Ishikawa (cell line): ENCODE results near the gene MLXIP.

Experiments used
- NFIC ChIP-seq: IDR thresholded peaks from 2 replicates; pipeline ENCODE4 v1.6.1; 2012
- TAF1 ChIP-seq: IDR thresholded peaks from 2 replicates; pipeline ENCODE4 v1.6.1; 2012; ENCODE audit warnings: low read depth, mild to moderate bottlenecking
- TCF12 ChIP-seq: IDR thresholded peaks from 2 replicates; pipeline ENCODE4 v1.6.1; 2012; ENCODE audit warnings: low read depth
- TF ChIP-seq, protein P1 (sequence below): IDR thresholded peaks from 2 replicates; pipeline ENCODE4 v1.6.1; 2012
- TF ChIP-seq, protein P2 (sequence below): IDR thresholded peaks from 2 replicates; pipeline ENCODE4 v1.6.1; 2012; ENCODE audit warnings: low read depth, mild to moderate bottlenecking

DNA sequence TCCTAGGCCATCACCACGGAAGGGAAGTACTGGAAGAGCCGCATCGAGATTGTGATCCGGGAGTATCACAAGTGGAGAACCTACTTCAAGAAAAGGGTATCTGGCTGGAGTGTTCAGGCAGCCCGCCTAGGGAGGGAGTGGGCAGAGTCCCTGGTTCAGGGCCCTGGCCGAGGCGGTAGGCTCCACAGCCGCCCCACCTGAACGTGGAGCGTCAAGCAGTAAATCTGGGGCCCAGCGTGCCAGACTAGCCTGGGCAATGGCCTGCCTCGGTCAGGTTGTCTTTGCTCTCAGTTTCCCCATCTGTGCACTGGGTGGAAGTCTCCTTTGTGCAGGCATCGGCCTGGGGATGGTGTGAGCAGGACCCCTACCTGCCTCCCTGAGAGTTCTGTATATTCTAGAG lies 50.6 kb downstream of the MLXIP start:
- TF ChIP-seq, protein P1, sequence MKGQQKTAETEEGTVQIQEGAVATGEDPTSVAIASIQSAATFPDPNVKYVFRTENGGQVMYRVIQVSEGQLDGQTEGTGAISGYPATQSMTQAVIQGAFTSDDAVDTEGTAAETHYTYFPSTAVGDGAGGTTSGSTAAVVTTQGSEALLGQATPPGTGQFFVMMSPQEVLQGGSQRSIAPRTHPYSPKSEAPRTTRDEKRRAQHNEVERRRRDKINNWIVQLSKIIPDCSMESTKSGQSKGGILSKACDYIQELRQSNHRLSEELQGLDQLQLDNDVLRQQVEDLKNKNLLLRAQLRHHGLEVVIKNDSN, result no peak
- TF ChIP-seq TAF1 (no peak), TCF12 (no peak), NFIC (no peak)
- TF ChIP-seq, protein P2, sequence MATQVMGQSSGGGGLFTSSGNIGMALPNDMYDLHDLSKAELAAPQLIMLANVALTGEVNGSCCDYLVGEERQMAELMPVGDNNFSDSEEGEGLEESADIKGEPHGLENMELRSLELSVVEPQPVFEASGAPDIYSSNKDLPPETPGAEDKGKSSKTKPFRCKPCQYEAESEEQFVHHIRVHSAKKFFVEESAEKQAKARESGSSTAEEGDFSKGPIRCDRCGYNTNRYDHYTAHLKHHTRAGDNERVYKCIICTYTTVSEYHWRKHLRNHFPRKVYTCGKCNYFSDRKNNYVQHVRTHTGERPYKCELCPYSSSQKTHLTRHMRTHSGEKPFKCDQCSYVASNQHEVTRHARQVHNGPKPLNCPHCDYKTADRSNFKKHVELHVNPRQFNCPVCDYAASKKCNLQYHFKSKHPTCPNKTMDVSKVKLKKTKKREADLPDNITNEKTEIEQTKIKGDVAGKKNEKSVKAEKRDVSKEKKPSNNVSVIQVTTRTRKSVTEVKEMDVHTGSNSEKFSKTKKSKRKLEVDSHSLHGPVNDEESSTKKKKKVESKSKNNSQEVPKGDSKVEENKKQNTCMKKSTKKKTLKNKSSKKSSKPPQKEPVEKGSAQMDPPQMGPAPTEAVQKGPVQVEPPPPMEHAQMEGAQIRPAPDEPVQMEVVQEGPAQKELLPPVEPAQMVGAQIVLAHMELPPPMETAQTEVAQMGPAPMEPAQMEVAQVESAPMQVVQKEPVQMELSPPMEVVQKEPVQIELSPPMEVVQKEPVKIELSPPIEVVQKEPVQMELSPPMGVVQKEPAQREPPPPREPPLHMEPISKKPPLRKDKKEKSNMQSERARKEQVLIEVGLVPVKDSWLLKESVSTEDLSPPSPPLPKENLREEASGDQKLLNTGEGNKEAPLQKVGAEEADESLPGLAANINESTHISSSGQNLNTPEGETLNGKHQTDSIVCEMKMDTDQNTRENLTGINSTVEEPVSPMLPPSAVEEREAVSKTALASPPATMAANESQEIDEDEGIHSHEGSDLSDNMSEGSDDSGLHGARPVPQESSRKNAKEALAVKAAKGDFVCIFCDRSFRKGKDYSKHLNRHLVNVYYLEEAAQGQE, result no peak
